ENCODE measurements around the gene SPATA4. TPM values are rescaled to one million over a fixed set of nuclear protein-coding genes. Genes with fewer than 3 reads are reported as not detected.

SPATA4 gene
- total and polyA plus RNA-seq, 10 of the 15 experiments (the other 5 are each of a cell fraction or from before 2014, with no cell fraction given): not detected

- DNase-seq (ENCODE audit: low read depth, low spot score): no peak
- Histone ChIP-seq H3K4me1 (ENCODE audit: control insufficient read depth, insufficient read depth, low read length) (no peaks in the 10 kb centered on the region), H3K79me2 (ENCODE audit: control insufficient read depth, insufficient read depth, low read length) (no peaks in the 10 kb centered on the region), H4K20me1 (ENCODE audit: control insufficient read depth, insufficient read depth) (no peaks in the 10 kb centered on the region), H3K27ac (ENCODE audit: control insufficient read depth, insufficient read depth) (no peak overlapping the region), H3K4me3 (no peak overlapping the region), H3K36me3 (ENCODE audit: control insufficient read depth in 2 of 2, insufficient read depth in 2 of 2, low read length in 1 of 2) (no peaks in the 10 kb centered on the region; a peak in 1 of 4 replicates), H3K4me2 (ENCODE audit: control insufficient read depth, insufficient read depth) (no peak overlapping the region), H3K9me3 (replicated peaks; ENCODE audit: control insufficient read depth, insufficient read depth, low read length) (no peaks in the 10 kb centered on the region), H3K27me3 (replicated peaks in 1 of 2; ENCODE audit: control insufficient read depth in 2 of 2, insufficient read depth in 2 of 2, low read length in 1 of 2) (peaks cover 0 to 2% of the 10 kb centered on the region in 2 experiments; a peak in 2 of 4 replicates), H3K9ac (ENCODE audit: control insufficient read depth, insufficient read depth, low read length) (no peak overlapping the region), H2AFZ (ENCODE audit: control insufficient read depth, low read depth, low read length) (no peak overlapping the region)
- CTCF ChIA-PET: interaction anchor here (0.7 kb wide), 1 partner anchor 9 kb away, joined by 3 read pairs; no protein-coding TSS in a partner anchor
- intact Hi-C loops (cut with micrococcal nuclease; ENCODE audit: unreplicated experiment): no loop called here
- BruUV-seq (replicated peaks): no TSS peak
- FAIRE-seq: no peak
- RAD21 ChIA-PET (ENCODE audit: unreplicated experiment): no interaction called here
- in situ Hi-C loops (cut with MboI): no loop called here
- 65% methylated on average over 5 of the region's 5 CpGs for WGBS (ENCODE audit: insufficient coverage, insufficient replicate concordance, low lambda C conversion rate, missing lambda C conversion rate)
- SMC1A ChIA-PET (ENCODE audit: uncharacterized antibody, unreplicated experiment): interaction anchor here (0.8 to 1.2 kb wide), 2 partner anchors 9 to 51 kb away, joined by 4 read pairs; no protein-coding TSS in a partner anchor
- ATAC-seq: no peak
- TF ChIP-seq TAF1 (IDR thresholded peaks at IDR 0.05; ENCODE audit: borderline replicate concordance, low read depth, low read length) (no peak), MEF2A (IDR thresholded peaks at IDR 0.05; ENCODE audit: insufficient read depth, low read depth, low read length) (no peak), RBBP5 (conservative IDR thresholded peaks at IDR 0.05) (no peak), PAX5 (IDR thresholded peaks at IDR 0.05; ENCODE audit: borderline replicate concordance, low read depth, low read length) (no peak), CEBPZ (IDR thresholded peaks at IDR 0.05; ENCODE audit: low read depth, low read length) (no peak), SRF (IDR thresholded peaks at IDR 0.05; ENCODE audit: low read depth in 2 of 2, low read length in 2 of 2) (no peak), CBX3 (IDR thresholded peaks at IDR 0.05; ENCODE audit: borderline replicate concordance, low read depth) (no peak), ZNF207 (IDR thresholded peaks at IDR 0.05; ENCODE audit: borderline replicate concordance) (no peak), MTA3 (IDR thresholded peaks at IDR 0.05; ENCODE audit: borderline replicate concordance, low read length) (no peak)
- POLR2A ChIA-PET: no interaction called here
Observed at GRCh38 chr4:176207839-176208238, 12.5 kb upstream of the SPATA4 start.
